Kidney epithelial cell (primary cell): ENCODE measurements around the gene SAMD10. TPM values are rescaled to one million over a fixed set of nuclear protein-coding genes. Genes with fewer than 3 reads are reported as not detected.
A peak's percentile ranks its signal among the peaks of the same experiment; 100 is the strongest.

Experiments
- DNase-seq: peaks from one replicate; pipeline ENCODE4 v3.0.0-alpha.2; 2010; ENCODE audit warnings: low read depth
- H3K27me3 ChIP-seq: 2 replicates; pipeline ENCODE4 v1.6.0; 2011; ENCODE audit warnings: low read length; ENCODE audit not compliant: control insufficient read depth, insufficient read depth
- H3K36me3 ChIP-seq: 2 replicates; pipeline ENCODE4 v1.5.1; 2011; ENCODE audit warnings: low read length; ENCODE audit not compliant: control insufficient read depth, insufficient read depth
- H3K4me3 ChIP-seq: 2 replicates; pipeline ENCODE4 v1.5.1; 2011; ENCODE audit warnings: low read depth, mild to moderate bottlenecking, control low read depth, low read length
- total RNA-seq: library from RNA; depleted of rRNA; stranded (reverse); fragments of >200 nt; gene quantifications from 2 replicates; pipeline ENCODE4 v1.2.3, GENCODE V29; 2015
- TF ChIP-seq, protein P1 (sequence below): IDR thresholded peaks from 2 replicates; pipeline ENCODE4 v1.5.1; 2011; ENCODE audit warnings: mild to moderate bottlenecking, moderate library complexity, low read length, control low read depth, inconsistent platforms; ENCODE audit not compliant: insufficient read depth, poor library complexity, severe bottlenecking

Gene SAMD10
- total RNA-seq, 1 donor from 2014 or later = 9.6 TPM

DNA sequence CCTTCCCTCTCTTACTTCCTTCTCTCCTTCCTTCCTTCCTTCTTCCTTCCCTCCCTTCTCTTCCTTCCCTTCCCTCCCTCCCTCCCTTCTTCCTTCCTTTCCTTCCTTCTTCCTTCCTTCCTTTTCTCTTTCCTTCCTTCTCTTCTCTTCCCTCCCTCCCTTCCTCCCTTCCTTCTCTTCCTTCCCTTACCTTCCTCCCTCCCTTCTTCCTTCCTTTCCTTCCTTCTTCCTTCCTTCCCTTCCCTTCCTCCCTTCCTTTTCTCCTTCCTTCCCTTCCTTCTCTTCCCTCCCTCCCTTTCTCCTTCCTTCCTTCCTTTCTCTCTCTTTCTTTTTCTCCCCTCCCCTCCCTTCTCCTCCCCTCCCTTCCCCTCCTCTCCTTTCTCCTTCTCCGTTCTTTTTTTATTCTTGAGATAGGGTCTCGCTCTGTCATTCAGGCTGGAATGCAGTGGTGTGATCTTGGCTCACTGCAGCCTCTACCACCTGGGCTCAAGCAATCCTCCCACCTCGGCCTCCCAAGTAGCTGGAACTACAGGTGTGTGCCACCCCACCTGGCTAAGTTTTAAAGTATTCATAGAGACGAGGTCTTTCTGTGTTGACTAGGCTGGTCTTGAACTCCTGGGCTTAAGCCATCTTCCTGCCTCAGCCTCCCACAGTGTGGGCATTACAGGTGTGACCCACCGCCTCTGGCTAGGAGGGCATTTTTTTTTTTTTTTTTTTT, 8.6 kb downstream of the SAMD10 start:
- H3K27me3 ChIP-seq = no peaks in the 10 kb centered on the region
- no peak for DNase-seq
- TF ChIP-seq, protein P1, sequence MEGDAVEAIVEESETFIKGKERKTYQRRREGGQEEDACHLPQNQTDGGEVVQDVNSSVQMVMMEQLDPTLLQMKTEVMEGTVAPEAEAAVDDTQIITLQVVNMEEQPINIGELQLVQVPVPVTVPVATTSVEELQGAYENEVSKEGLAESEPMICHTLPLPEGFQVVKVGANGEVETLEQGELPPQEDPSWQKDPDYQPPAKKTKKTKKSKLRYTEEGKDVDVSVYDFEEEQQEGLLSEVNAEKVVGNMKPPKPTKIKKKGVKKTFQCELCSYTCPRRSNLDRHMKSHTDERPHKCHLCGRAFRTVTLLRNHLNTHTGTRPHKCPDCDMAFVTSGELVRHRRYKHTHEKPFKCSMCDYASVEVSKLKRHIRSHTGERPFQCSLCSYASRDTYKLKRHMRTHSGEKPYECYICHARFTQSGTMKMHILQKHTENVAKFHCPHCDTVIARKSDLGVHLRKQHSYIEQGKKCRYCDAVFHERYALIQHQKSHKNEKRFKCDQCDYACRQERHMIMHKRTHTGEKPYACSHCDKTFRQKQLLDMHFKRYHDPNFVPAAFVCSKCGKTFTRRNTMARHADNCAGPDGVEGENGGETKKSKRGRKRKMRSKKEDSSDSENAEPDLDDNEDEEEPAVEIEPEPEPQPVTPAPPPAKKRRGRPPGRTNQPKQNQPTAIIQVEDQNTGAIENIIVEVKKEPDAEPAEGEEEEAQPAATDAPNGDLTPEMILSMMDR = no peak
- H3K4me3 ChIP-seq = no peak overlapping the region
- peaks cover 2% of the 10 kb centered on the region for H3K36me3 ChIP-seq

DNA sequence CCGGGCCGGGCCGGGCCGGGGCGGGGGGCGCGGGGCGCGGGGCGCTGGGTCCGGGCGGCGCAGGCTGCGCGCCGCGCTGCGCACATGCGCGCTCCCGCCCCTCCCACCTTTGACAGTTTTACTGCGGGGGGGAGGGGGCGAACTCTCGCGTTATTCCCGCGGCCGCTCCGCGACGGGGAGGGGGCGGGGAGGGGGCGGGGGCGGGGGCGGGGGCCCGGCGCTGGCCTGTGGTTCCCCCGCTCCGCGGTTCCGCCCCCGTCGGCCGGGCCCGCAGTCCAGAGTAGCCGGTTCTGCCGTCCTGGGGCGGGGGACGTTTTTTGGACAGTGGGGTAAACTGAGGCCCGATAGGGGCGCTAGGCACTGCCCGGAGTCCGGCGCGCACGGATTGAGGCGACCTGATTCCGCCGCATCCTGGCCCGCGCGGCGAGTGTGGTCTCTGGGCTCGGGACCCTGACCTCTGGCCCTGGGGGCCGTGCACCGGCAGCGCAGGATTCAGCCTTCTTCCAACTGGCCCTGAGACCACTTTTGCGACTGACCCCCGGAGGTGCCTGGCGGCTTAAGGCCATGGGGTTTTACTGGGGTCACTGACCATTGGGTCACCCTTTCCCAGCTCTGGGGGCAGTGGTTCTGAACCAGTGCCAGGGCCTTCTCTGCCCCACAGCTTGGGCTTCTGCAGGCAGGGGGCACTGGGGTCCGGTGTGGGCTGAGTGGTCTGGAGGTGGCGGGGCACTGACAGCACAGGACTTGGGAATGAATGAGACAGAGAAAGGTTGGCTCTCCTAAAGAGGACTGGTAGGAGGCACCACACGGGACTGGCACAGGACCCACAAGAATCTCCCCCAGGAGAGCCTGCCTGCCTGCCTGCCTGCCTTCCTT, 9.4 kb downstream of the SAMD10 start, which contains the start of gene ZNF512B:
ZNF512B (minus strand) TSS at position 93 of the 876 bp plus-strand sequence. CDS start 1,980 bp downstream, outside the sequence.
- TF ChIP-seq, protein P1 = no peak
- H3K27me3 ChIP-seq = no peaks in the 10 kb centered on the region
- no peak for DNase-seq

DNA sequence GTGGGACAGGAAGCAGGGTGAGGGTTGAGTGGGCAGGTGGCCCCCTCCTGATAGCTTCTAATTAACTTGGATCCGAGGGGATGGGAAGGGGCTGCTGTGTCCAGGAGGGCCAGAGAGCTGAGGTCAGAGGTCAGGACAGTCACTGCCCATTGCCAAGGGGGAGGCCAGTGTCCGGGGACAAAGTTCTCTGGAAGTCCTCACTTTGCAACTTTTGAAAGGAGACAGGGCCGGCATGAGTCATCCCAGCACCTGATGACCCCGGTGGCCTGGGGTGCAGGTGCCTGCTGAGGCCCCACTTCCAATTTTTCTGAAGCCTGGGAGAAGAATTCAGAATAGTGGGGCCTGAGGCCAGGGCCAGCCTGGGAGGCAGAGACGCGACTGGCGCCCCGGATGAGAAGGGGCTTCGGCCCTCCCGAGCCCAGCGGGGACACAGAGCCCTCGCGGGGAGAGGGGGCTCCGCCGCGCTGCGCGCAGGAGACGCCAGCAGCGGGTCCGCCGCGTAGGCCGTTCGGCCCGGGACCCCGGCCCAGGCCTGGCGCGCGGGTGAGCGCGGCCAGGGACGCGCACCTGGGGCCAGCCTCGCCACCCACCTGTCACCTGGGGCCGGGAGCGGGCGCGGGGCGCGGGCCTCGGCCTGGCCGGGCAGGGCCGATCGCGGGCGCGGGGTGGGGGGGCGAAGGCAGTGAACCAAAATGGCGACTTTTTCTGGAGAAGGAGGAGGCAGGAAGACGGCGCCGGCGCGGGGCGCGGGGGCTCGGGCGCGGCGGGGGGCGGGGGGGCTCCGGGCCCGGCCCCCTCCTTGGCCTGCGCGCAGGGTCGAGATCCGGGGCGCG, 10.3 kb downstream of the SAMD10 start:
- Histone ChIP-seq H3K27me3 (no peaks in the 10 kb centered on the region), H3K4me3 (peak overlapping the region; percentile 51), H3K36me3 (peaks cover 2% of the 10 kb centered on the region)
- TF ChIP-seq, protein P1 = no peak
- no peak for DNase-seq

More for the DNA sequence above, 9.4 kb downstream of the SAMD10 start, which contains the start of gene ZNF512B:
- Histone ChIP-seq H3K4me3 (peak within 1 kb of the TSS; percentile 51), H3K36me3 (peaks cover 2% of the 10 kb centered on the region)

DNA sequence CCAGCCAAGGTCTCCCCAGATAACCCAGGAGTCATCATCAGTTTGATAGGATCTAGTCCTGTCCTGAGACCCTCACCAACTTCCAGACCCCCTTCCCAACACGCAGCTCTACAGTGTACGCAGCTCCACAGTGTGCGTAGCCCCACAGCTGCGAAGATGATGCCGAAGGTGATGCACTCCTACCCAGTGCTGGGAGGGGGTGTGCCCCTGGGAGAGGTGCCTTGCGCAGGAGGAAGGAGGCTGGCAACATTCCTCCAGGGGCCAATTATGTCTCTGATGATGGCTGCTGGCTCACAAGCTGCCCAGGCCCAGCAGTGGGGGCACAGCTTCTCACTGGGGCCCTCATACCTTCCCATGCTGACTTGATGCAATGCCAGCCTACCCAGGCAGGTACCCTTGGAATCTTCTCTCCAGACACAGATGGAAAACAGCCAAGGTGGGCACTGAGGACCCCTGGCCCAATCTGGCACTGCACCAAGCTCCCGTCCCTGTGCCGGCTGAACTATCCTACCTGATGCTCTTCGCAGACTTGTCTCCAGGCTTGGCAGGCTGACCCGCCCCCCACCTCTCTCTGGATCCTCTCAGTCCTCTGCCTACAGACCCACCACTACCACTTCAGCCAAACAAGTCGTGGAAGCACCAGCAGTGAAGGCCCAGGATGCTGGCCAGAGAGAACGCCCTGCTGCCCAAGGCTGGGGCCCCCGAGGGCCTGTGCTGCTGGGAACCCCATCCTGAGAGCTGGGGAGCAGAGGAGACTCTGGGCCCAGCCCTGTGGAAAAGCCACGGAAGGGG, 11.1 kb downstream of the SAMD10 start:
- Histone ChIP-seq H3K27me3 (no peaks in the 10 kb centered on the region), H3K4me3 (peak overlapping the region; percentile 51), H3K36me3 (peaks cover 3% of the 10 kb centered on the region)
- no peak for DNase-seq
- TF ChIP-seq, protein P1 = no peak
